GM18505 (cell line): ENCODE measurements around the gene STAG3.

Experiments used
- ATAC-seq: cut with Tn5 transposase; IDR thresholded peaks from one replicate; pipeline ENCODE4 v1.9.1; 2021; ENCODE audit not compliant: unreplicated experiment
- POLR2A ChIP-seq: IDR thresholded peaks from 4 replicates; pipeline ENCODE4 v1.6.1; 2011; ENCODE audit warnings: borderline replicate concordance; ENCODE audit not compliant: insufficient read depth, insufficient read length; ENCODE audit errors: extremely low read depth

The STAG3 gene

GRCh38 chr7:100158229-100159098 lies 19.3 kb upstream of the STAG3 start, which contains the start of gene TRAPPC14:
Gene TRAPPC14 (minus strand): TSS chr7:100158723. CDS start chr7:100158499, 224 bp downstream.
- ATAC-seq = peak; percentile 67
- TF ChIP-seq POLR2A = peak; percentile 86

GRCh38 chr7:100159099-100159623 lies 18.6 kb upstream of the STAG3 start:
- no peak for ATAC-seq
- no peak for TF ChIP-seq POLR2A

GRCh38 chr7:100160067-100160466 lies 17.7 kb upstream of the STAG3 start:
- TF ChIP-seq POLR2A = no peak
- ATAC-seq = no peak

DNA sequence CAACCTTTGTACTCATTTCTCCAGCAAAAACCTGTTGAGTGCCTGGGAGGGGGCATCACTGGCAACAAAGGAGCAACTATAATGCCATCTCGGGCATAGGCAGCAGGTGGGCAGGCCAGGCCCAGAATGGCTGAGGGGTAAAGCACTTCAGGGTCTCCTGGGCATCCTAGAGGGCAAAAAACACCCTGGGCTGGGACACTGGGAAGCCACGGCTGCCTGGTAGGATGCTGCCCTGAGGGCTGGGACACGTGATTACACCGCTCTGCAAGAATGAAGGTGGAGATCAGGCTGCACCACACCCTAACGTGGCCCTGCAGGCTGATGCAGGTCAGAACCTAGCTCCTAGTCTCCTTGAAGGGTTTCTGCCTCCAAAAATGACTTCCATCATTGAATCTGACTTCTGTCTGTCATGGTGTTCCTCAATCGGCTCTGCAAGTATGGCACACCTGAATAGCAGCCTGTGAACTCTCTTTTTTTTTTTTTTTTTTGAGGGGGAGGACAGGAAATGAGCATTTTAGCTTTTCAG lies 14.6 kb upstream of the STAG3 start:
- no peak for TF ChIP-seq POLR2A
- no peak for ATAC-seq

DNA sequence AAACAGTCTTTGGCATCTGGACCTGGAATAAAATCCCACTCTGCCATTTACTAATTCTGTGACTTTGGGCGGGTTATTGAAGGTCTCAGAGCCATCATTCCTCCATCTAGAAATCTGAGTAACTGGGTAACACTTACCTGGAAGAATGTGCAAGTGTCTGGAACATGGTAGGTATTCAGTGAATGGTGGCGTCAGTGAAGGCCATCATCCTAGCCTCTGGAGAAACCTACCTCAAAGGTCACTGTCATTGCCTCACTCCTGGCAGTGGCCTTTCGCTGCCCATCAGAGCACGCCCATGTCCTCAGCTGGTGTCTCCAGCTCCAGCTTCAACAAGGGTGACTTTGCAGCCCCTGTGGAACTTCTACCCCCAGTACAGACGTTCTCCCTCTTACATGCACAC lies 13.8 kb upstream of the STAG3 start:
- no peak for TF ChIP-seq POLR2A
- no peak for ATAC-seq

- TF ChIP-seq POLR2A = no peak
- no peak for ATAC-seq
These were observed 11.3 kb upstream of the STAG3 start for GRCh38 chr7:100166317-100166940.

DNA sequence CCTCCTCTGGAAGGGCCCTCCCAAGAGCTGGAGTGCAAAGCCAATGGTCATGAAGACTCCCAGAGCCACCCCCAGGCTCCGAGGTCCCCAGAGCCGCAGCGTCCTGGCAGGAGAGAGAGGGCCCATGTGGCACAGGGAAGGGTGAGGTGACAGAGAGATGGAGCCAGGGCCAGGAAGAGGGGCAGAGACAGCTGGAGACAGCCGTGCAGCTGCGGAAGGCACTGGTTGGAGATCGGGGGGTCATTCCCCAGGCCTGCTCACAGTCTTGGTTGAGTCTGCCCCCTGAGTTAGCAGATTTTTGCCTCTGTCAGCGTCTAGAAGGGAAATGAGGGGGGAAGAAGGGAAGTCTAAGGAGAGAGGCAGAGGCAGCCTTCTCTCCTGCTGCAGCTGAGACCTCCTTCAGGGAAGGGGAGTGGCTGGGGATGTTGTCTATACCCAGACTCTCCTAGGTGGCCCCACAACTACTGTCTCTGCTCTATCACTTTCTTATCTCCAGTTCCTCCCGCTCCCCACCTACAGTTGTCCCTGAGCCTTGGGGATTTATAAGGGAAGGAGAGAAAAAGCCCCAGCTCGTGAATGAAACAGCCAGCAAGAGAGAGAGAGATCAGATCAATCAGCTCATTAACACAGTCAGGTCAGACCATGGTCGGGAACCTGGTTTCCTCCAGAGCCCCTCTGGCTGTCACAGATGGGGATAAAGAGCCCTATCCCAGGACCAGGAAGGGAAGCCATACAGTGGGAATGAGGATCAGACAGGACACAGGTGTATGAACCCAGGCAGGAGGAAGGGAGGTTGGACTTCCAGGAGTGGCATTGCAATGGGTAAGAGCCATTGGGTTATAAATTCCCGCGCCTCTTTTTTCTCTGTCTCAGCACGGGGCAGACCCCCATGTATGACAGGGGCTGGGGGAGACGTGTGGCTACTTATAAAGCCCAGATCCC lies 10.5 kb upstream of the STAG3 start:
- ATAC-seq = no peak
- TF ChIP-seq POLR2A = no peak

- no peak for TF ChIP-seq POLR2A
- no peak for ATAC-seq
These were observed 9.8 kb upstream of the STAG3 start for GRCh38 chr7:100167912-100168323.

DNA sequence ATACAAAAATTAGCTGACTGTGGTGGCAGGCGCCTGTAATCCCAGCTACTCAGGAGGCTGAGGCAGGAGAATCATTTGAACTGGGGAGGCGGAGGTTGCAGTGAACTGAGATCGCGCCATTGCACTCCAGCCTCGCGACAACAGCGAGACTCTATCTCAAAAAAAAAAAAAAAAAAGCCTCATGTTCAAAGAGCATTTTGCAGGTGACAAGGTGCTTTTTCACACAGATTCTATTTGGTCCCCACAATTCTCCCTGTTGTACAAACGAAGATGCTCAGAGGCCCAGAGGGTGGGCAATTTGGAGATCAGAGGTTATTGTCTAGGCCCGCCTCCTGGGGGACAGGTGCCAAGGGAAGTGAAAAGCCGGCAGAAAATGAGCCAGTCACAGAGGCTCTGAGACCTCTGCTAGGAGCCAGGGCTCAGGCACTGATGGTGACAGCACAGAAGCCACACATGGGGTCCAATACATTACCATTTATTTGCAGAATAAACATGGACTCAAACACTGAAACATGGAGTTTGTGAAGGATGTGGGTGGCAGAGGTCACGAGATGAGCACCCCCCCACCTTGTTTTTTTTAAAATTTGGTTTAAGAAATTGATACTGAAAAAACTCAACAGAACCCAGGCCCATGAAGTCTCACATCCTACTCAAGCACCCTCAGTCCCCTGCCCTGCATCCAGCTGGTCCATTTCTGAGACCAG lies 8.4 kb upstream of the STAG3 start:
- no peak for TF ChIP-seq POLR2A
- ATAC-seq = no peak

GRCh38 chr7:100170101-100170897 lies 7.4 kb upstream of the STAG3 start:
- no peak for ATAC-seq
- TF ChIP-seq POLR2A = no peak

- no peak for ATAC-seq
- no peak for TF ChIP-seq POLR2A
These were observed 6.5 kb upstream of the STAG3 start for GRCh38 chr7:100171087-100171681.
